IMR-90 (cell line): ENCODE data around the gene FCHSD2. TPM values are rescaled to one million over a fixed set of nuclear protein-coding genes. Genes with fewer than 3 reads are reported as not detected.
A peak's percentile ranks its signal among the peaks of the same experiment; 100 is the strongest.

ENCODE experiments used
- ATAC-seq: fragments of 200-7000 bp; cut with Tn5 transposase; 2 replicates; pipeline ENCODE4 v1.9.1; 2020; ENCODE audit warnings: low read depth, mild to moderate bottlenecking, moderate library complexity
- BruUV-seq: library from RNA; stranded (reverse); fragments of 400-500 nt; replicated peaks from 2 replicates; lab custom pipeline; 2021; lab: Mats Ljungman, UMichigan
- CTCF ChIA-PET: fragments of 300-600 bp; formaldehyde crosslinking; extraction: SDS; loops from one replicate; lab custom pipeline; 2021; ENCODE audit warnings: antibody characterized with exemption; lab: Yijun Ruan, JAX
- POLR2A ChIA-PET: fragments of 300-600 bp; sonication (Branson Sonifier 250); formaldehyde crosslinking; loops from one replicate; lab custom pipeline; 2022; ENCODE audit warnings: antibody characterized with exemption; ENCODE audit not compliant: unreplicated experiment; lab: Charles Lee
- DNase-seq: peaks from one replicate; pipeline ENCODE4 v3.0.0; 2013
- H2AFZ ChIP-seq: replicated peaks from 2 replicates; pipeline ENCODE3; 2013; ENCODE audit warnings: low read length, mild to moderate bottlenecking; ENCODE audit not compliant: poor library complexity
- H2AK5ac ChIP-seq: 2 replicates; pipeline ENCODE4 v1.6.1; 2013; ENCODE audit warnings: low read depth, low read length, inconsistent platforms
- H2AK9ac ChIP-seq: replicated peaks from 2 replicates; pipeline ENCODE3; 2013; ENCODE audit warnings: mild to moderate bottlenecking, low read depth, low read length, moderate library complexity; ENCODE audit not compliant: poor library complexity
- H2BK120ac ChIP-seq: 2 replicates; pipeline ENCODE4 v1.6.1; 2013; ENCODE audit warnings: low read depth, low read length, inconsistent platforms
- H2BK15ac ChIP-seq: 3 replicates; pipeline ENCODE4 v1.6.1; 2013; ENCODE audit warnings: low read depth, low read length, inconsistent platforms
- H2BK20ac ChIP-seq: 2 replicates; pipeline ENCODE4 v1.6.1; 2013; ENCODE audit warnings: low read depth, mild to moderate bottlenecking, inconsistent platforms, low read length, moderate library complexity
- H2BK5ac ChIP-seq: 2 replicates; pipeline ENCODE4 v1.6.1; 2013; ENCODE audit warnings: mild to moderate bottlenecking, low read depth, low read length, inconsistent platforms; ENCODE audit not compliant: poor library complexity, severe bottlenecking
- H3K14ac ChIP-seq: replicated peaks from 2 replicates; pipeline ENCODE4 v1.6.1; 2013; ENCODE audit warnings: low read depth, low read length, inconsistent platforms
- H3K18ac ChIP-seq: 2 replicates; pipeline ENCODE4 v1.6.1; 2013; ENCODE audit warnings: low read depth, low read length, control low read depth
- H3K23ac ChIP-seq: 2 replicates; pipeline ENCODE4 v1.6.1; 2013; ENCODE audit warnings: low read depth, low read length, inconsistent platforms
- H3K27ac ChIP-seq: 2 replicates; pipeline ENCODE4 v1.5.1; 2013; ENCODE audit warnings: mild to moderate bottlenecking, control low read depth, low read length; ENCODE audit not compliant: insufficient read depth
- H3K27me3 ChIP-seq: 2 replicates; pipeline ENCODE4 v1.6.1; 2013; ENCODE audit warnings: low read length; ENCODE audit not compliant: control insufficient read depth, insufficient read depth
- H3K36me3 ChIP-seq: 2 replicates; pipeline ENCODE4 v1.6.1; 2013; ENCODE audit warnings: low read length, mixed read lengths; ENCODE audit not compliant: control insufficient read depth, insufficient read depth
- H3K4ac ChIP-seq: 2 replicates; pipeline ENCODE4 v1.6.1; 2013; ENCODE audit warnings: low read depth, low read length, inconsistent platforms
- H3K4me1 ChIP-seq: 2 replicates; pipeline ENCODE4 v1.6.1; 2013; ENCODE audit warnings: low read length, mixed read lengths; ENCODE audit not compliant: control insufficient read depth, insufficient read depth
- H3K4me2 ChIP-seq: 2 replicates; pipeline ENCODE4 v1.6.1; 2013; ENCODE audit warnings: low read depth, mild to moderate bottlenecking, control low read depth, low read length, moderate library complexity
- H3K4me3 ChIP-seq: 2 replicates; pipeline ENCODE4 v1.5.1; 2013; ENCODE audit warnings: low read depth, mild to moderate bottlenecking, control low read depth, low read length, moderate library complexity; ENCODE audit not compliant: insufficient read depth
- H3K56ac ChIP-seq: 2 replicates; pipeline ENCODE4 v1.6.1; 2013; ENCODE audit warnings: low read length, inconsistent platforms; ENCODE audit not compliant: insufficient read depth; ENCODE audit errors: extremely low read depth
- H3K79me1 ChIP-seq, 2 experiments: 2 replicates each; pipeline ENCODE4 v1.6.1; 2013; ENCODE audit warnings: low read length in 2 of 2, inconsistent platforms in 1 of 2, low read depth in 1 of 2
- H3K9ac ChIP-seq: 2 replicates; pipeline ENCODE4 v1.6.1; 2013; ENCODE audit warnings: low read depth, low read length, control low read depth
- H3K9me1 ChIP-seq: 2 replicates; pipeline ENCODE4 v1.6.1; 2013; ENCODE audit warnings: low read length, inconsistent platforms; ENCODE audit not compliant: insufficient read depth
- H3K9me3 ChIP-seq: 2 replicates; pipeline ENCODE4 v1.6.1; 2013; ENCODE audit warnings: low read length; ENCODE audit not compliant: control insufficient read depth, insufficient read depth
- H4K20me1 ChIP-seq: 2 replicates; pipeline ENCODE4 v1.6.1; 2013; ENCODE audit warnings: low read length, inconsistent platforms; ENCODE audit not compliant: insufficient read depth
- H4K5ac ChIP-seq: 2 replicates; pipeline ENCODE4 v1.6.1; 2013; ENCODE audit warnings: mild to moderate bottlenecking, low read depth, low read length, control low read depth
- H4K8ac ChIP-seq, 2 experiments: 2 replicates each; pipeline ENCODE4 v1.6.1; 2013; ENCODE audit warnings: low read depth in 2 of 2, low read length in 2 of 2, control low read depth in 1 of 2, inconsistent platforms in 1 of 2
- H4K91ac ChIP-seq: 2 replicates; pipeline ENCODE4 v1.6.1; 2013; ENCODE audit warnings: low read depth, low read length, inconsistent platforms; ENCODE audit not compliant: insufficient read depth
- CEBPB ChIP-seq: IDR thresholded peaks from 2 replicates; pipeline ENCODE4 v1.6.1; 2012; ENCODE audit warnings: low read depth, low read length, improper control_type of control experiment
- NFE2L2 ChIP-seq: fragments of 150-350 bp; IDR thresholded peaks from 2 replicates; pipeline ENCODE4 v1.6.1; 2016; ENCODE audit warnings: low read depth, mild to moderate bottlenecking, low read length
- WGBS, 2 experiments: methylation state at CpG; one replicate each; pipeline versions ENCODE4 v1.1.5 to v1.1.7; 2013; ENCODE audit warnings: missing lambda C conversion rate in 2 of 2; ENCODE audit not compliant: insufficient read length in 1 of 2; ENCODE audit errors: extremely low coverage in 2 of 2; 5-methylcytosine and 5-hydroxymethylcytosine counted together
- dilution Hi-C: fragments of 300-500 bp; cut with HindIII; formaldehyde crosslinking; loops from one replicate; pipeline ENCODE4 v1.14.3; 2018; ENCODE audit warnings: low sequenced_read_pairs; ENCODE audit not compliant: unreplicated experiment
- in situ Hi-C: fragments of 300-500 bp; cut with MboI; formaldehyde crosslinking; loops from 3 replicates; pipeline ENCODE4 v1.14.3; 2019; ENCODE audit warnings: low sequenced_read_pairs, inconsistent platforms, mixed read lengths
- intact Hi-C: fragments of 100-400 bp; cut with micrococcal nuclease; formaldehyde crosslinking; loops from 2 replicates; pipeline ENCODE4 v1.10.0; 2022
- polyA plus RNA-seq, 3 experiments: library from polyadenylated mRNA; depleted of rRNA; stranded (reverse); fragments of >200 nt; gene quantifications; 2 replicates each; pipeline ENCODE4 v1.2.3, GENCODE V29; 2012; ENCODE audit warnings: low replicate concordance in 1 of 3
- total RNA-seq: library from RNA; depleted of rRNA; stranded (reverse); fragments of >200 nt; gene quantifications from 2 replicates; pipeline ENCODE4 v1.2.3, GENCODE V29; 2012

FCHSD2 gene
- total and polyA plus RNA-seq, 2 of the 4 experiments (the other 2 are of a cell fraction), result 5.9 to 18.7 TPM

- no peak overlapping the region for H3K23ac ChIP-seq
- no peak overlapping the region for H2AFZ ChIP-seq
- no peaks in the 10 kb centered on the region for H3K36me3 ChIP-seq
- H4K20me1 ChIP-seq, result peaks cover 9% of the 10 kb centered on the region; the same call in 1 of the 2 replicates
- in situ Hi-C loops (no loop called here), intact Hi-C loops (no loop called here), dilution Hi-C loops (no loop called here)
- WGBS, 2 experiments, result no CpG with 5 or more reads among the region's 3 CpGs
- DNase-seq (no peak), ATAC-seq (no peak)
- H3K27me3 ChIP-seq, result no peaks in the 10 kb centered on the region
- H3K4me2 ChIP-seq, result no peak overlapping the region
- no peak overlapping the region for H3K14ac ChIP-seq
- no peak overlapping the region for H2BK15ac ChIP-seq
- H2AK5ac ChIP-seq, result no peak overlapping the region
- no peak overlapping the region for H2AK9ac ChIP-seq
- H2BK5ac ChIP-seq, result no peak overlapping the region
- H4K8ac ChIP-seq, result no peak overlapping the region
- no TSS peak for BruUV-seq
- H3K27ac ChIP-seq, result no peak overlapping the region
- H3K4me3 ChIP-seq, result no peak overlapping the region
- H3K79me1 ChIP-seq, result peaks cover 22 to 45% of the 10 kb centered on the region in 2 experiments
- peaks cover 7% of the 10 kb centered on the region for H3K9me1 ChIP-seq
- no peak overlapping the region for H3K4ac ChIP-seq
- H3K56ac ChIP-seq, result no peak overlapping the region
- no peak overlapping the region for H4K91ac ChIP-seq
- H2BK120ac ChIP-seq, result no peak overlapping the region
- H3K4me1 ChIP-seq, result peaks cover 3% of the 10 kb centered on the region
- H3K9me3 ChIP-seq, result no peaks in the 10 kb centered on the region
- no peak overlapping the region for H2BK20ac ChIP-seq
- H3K9ac ChIP-seq, result no peak overlapping the region
- ChIA-PET POLR2A (no interaction called here), CTCF (no interaction called here)
- no peak overlapping the region for H3K18ac ChIP-seq
- no peak overlapping the region for H4K5ac ChIP-seq
- peak; percentile 25; the same call in 1 of the 2 replicates for TF ChIP-seq CEBPB
- TF ChIP-seq NFE2L2, result no peak
Measured at GRCh38 chr11:73055655-73056354, 86.3 kb downstream of the FCHSD2 start.
